Breast epithelium (tissue), 3 donors: ENCODE data around the gene GAK.

Experiments used
- CTCF ChIP-seq, 3 donors: fragments of 450-650 bp; IDR thresholded peaks; one replicate each; pipeline ENCODE4 v1.5.1; 2016 to 2017; ENCODE audit warnings: antibody characterized with exemption in 3 of 3, mild to moderate bottlenecking in 3 of 3, moderate library complexity in 3 of 3
- POLR2A ChIP-seq: fragments of 450-650 bp; IDR thresholded peaks from one replicate; pipeline ENCODE4 v1.6.1; 2016; ENCODE audit warnings: antibody characterized with exemption, mild to moderate bottlenecking, moderate library complexity
- POLR2AphosphoS5 ChIP-seq, 3 donors: sonication (generic); formaldehyde crosslinking; IDR thresholded peaks; one replicate each; pipeline ENCODE4 v1.6.1; 2017; ENCODE audit warnings: antibody characterized with exemption in 3 of 3

DNA sequence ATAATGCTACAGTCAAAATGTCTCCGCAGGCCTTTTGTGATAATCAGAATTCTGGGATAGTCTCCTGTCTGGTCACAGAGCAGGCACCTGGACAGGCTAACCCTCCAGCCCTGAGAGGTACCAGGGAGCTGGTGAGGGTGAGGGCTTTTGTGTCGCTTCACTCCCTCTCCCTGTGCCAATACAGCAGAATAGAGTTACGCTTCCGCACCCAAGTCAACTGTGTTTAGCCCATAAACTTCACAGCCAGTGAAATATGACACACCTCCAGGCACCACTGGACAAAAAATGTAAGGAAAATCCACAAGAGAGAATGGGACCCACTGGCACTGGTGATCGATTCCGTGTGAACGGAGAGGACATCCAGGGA, 1.3 kb downstream of the GAK start:
- TF ChIP-seq POLR2A (no peak), CTCF (IDR thresholded peaks at IDR 0.05) (no peak), POLR2AphosphoS5 (IDR thresholded peaks at IDR 0.05) (no peak)
